GM13977 (cell line): ENCODE measurements around the gene ZFAND2A.
"Not testable (repeated sequence)": the region's sequence is repeated elsewhere in the genome, so short reads cannot be mapped to it uniquely, and the experiment has no call there.

Source experiments
- DNase-seq: peaks from one replicate; pipeline ENCODE4 v3.0.0; 2012; ENCODE audit warnings: low spot score
- in situ Hi-C: fragments of 300-500 bp; cut with MboI; formaldehyde crosslinking; loops from one replicate; pipeline ENCODE4 v1.12.0; 2022; ENCODE audit warnings: low sequenced_read_pairs, low pct_unique_long_range_greater_than_20kb, mixed read lengths, inconsistent platforms; ENCODE audit not compliant: unreplicated experiment
- TF ChIP-seq, protein P1 (sequence below): IDR thresholded peaks from 2 replicates; pipeline ENCODE4 v1.5.1; 2012; ENCODE audit warnings: mild to moderate bottlenecking, control low read depth; ENCODE audit not compliant: insufficient read depth; ENCODE audit errors: extremely low read depth, missing control alignments

Gene ZFAND2A

DNA sequence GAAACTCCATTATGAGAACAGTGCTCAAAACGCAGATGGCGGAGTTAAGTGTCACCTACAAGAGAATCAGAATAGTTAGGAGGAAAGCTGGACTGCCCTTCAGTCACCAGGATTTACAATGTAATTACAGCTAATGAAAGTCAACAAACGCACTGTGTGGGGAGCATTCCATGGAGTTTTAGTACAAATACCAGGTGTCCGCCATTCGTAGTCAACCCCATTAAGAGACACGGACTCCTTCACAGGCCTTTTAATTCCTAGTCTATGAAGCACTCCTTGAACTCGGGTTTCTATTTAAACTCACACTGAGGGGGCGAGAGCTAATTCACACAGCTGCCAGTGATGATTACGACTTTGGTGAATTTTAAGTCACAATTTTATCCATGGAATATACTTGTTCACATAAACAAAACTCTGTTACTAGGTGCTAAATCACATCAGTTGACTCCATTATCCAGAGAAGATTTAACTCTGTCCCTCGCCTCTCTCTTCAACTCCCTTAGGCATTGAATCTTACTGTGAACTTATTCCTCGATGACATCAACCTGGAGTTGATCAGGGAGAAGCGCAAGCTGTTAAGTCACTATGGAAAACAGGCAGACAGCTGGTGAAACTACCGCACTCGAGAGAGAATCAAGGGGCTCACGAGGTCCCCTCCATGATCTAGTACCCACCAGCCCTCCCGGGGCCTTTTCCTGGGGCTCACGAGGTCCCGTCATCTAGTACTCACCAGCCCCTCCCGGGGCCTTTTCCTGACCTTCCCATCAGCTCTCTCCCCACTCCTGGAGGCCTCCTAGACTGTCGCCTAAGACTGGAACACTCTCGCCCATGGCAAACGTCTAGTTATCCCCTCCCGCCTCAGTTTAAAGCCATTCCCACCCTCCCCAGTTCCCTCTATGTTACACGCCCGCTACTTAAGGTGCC, 1.5 kb downstream of the ZFAND2A start:
- DNase-seq, result no peak
- TF ChIP-seq, protein P1, sequence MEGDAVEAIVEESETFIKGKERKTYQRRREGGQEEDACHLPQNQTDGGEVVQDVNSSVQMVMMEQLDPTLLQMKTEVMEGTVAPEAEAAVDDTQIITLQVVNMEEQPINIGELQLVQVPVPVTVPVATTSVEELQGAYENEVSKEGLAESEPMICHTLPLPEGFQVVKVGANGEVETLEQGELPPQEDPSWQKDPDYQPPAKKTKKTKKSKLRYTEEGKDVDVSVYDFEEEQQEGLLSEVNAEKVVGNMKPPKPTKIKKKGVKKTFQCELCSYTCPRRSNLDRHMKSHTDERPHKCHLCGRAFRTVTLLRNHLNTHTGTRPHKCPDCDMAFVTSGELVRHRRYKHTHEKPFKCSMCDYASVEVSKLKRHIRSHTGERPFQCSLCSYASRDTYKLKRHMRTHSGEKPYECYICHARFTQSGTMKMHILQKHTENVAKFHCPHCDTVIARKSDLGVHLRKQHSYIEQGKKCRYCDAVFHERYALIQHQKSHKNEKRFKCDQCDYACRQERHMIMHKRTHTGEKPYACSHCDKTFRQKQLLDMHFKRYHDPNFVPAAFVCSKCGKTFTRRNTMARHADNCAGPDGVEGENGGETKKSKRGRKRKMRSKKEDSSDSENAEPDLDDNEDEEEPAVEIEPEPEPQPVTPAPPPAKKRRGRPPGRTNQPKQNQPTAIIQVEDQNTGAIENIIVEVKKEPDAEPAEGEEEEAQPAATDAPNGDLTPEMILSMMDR, result no peak
- in situ Hi-C loops, result no loop called here

DNA sequence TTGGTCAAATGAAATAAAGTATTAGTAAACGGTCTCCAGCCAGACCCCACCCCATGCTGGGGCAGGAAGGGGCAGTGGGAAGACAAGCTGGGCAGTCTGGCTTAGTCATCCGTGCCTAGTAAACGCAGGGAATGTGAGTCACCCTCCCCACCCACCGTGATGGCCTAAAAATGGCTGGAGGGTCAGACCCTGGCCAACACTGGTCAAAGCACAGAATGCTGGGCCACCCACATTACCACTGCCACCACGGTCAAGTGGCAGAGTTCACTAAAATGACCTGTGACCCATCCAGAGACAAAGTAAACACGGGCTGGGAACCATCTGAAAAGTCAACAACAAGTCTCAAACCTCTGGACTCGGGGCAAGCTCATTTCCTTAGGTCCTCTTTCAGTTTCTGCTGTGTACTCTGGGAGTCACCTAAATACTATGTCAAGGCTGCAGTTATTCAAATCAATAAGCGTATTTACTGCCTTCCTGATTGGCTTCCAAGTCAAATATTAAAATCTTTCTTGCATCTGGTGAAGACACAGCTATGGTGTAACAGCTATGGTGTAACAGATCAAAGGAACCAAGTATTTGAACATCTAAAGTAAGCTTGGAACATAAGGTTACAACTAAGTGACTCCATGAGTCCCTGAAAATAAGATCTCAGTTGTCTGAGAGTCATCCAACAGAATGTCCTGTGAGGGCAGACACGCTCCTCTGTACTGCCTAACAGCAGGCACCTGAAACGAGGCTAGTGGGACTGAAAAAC, 3.0 kb downstream of the ZFAND2A start:
- TF ChIP-seq, protein P1, result no peak

DNA sequence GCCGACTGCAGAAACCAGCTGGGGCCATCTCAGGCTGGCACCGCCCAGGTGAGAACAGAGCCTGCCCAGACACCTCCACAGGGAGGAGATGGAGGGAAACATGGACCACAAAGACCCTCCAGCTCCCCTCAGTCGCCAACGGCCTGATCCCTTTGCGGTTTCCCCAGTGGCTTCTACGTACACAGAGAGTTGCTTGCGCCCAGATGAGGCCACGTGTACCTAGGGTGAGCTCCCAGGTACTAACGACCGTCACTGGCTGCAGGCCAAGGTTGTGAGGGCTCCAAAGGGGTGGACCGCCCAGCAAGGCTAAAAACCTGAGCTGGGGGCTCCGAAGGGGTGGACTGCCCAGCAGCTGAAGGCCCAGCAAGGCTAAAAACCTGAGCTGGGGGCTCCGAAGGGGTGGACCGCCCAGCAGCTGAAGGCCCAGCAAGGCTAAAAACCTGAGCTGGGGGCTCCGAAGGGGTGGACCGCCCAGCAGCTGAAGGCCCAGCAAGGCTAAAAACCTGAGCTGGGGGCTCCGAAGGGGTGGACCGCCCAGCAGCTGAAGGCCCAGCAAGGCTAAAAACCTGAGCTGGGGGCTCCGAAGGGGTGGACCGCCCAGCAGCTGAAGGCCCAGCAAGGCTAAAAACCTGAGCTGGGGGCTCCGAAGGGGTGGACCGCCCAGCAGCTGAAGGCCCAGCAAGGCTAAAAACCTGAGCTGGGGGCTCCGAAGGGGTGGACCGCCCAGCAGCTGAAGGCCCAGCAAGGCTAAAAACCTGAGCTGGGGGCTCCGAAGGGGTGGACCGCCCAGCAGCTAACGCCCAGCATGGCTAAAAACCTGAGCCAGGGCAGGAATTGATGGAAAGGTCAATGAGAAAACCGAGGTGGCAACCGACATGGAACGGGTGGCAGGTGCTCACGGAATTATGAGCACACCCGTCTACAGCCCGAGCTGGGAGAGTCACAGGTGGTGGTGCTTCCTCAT, 3.9 kb downstream of the ZFAND2A start:
- DNase-seq, in situ Hi-C loops: not testable (repeated sequence)

More for the DNA sequence above, 3.0 kb downstream of the ZFAND2A start:
- DNase-seq, result no peak
- in situ Hi-C loops, result no loop called here

DNA sequence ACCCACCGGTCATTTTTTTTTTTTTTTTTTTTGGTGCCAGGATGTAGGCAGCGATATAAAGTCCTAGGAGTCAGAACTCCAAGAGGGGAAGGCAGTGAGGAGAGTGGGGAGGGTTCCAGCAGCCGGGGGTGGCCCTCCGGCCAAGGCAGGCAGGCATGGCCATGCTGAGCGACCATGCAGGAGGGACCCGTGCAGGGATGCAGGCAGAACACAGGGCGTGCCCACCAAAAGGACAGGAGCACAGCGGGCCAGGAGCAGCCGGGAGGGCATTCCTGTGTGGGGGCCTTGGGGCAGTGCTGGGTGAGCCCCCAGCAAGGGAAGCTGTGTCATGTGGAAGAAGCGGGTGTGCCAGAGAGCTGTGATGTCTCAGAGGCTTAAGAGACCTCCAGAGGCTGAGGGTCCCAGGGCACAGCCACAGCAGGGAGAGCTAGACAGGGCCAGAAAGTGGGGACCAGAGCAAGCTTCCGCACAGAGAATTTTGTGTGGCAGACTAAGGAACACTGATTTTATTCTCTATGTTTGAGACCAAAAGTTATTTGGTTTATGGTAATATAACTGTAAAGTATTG, 5.7 kb downstream of the ZFAND2A start:
- no peak for DNase-seq
- in situ Hi-C loops, result no loop called here
- TF ChIP-seq, protein P1, result no peak

DNA sequence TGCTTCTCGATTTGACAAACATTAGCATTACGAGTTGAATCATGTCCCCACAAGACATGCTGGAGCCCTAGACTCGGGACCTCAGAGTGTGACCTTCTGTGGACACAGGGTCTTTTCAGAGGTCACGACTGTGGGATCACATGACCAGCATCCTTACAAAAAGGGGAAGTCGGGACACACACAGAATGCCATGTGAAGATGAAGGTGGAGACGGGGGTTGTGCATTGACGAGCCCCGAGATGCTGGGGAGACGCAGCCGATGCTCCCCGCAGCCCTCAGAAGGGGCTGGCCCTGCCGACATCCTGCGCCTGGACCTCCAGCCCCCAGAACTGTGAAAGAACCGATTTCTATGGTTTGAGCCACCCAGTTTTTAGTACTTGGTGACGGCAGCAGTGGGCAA, 7.5 kb downstream of the ZFAND2A start:
- in situ Hi-C loops, result no loop called here

DNA sequence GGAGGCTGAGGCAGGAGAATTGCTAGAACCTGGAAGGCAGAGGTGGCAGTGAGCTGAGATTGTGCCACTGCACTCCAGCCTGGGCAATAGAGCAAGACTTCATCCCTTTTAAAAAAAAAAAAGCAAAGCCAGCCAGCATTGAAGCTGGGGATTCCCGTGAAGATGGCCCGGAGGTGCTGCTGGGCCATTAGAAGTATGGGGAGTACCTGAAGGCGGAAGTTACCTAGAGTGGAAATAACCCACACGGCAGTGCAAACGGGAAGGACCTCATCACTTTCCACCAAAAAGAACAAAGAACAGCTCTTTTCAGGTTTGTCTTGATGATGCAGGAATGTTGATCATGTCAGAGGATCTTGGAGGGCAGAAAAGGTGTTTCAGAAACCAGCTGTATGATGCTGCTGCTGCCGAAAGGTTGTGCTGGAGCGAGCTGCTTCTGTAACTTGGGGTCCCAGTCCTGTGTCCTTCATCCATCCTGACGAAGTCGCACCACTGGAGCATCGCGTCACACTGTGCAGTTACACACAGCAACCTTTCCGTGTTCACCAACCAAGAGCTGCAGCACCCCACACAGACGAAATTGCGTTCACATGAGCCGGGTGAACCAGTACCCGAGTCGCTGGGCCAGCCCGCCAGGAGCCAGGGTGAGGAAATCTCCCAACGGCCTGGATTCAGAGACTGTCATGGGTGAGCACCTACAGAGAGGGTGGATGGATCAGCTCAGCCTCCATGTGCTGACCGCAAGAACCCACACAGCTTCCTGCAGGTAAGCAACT, 8.2 kb downstream of the ZFAND2A start:
- TF ChIP-seq, protein P1, result no peak
- in situ Hi-C loops, result no loop called here
- no peak for DNase-seq

More for the DNA sequence above, 7.5 kb downstream of the ZFAND2A start:
- DNase-seq, result no peak
- TF ChIP-seq, protein P1, result no peak
